RWPE1 (cell line): ENCODE results near the gene NHLH1.

ENCODE experiments used
- CTCF ChIA-PET: fragments of 350-600 bp; sonication (Branson Sonifier 250); formaldehyde crosslinking; extraction: SDS; loops from one replicate; lab custom pipeline; 2021; lab: Yijun Ruan, JAX
- POLR2A ChIA-PET: fragments of 400-600 bp; formaldehyde crosslinking; extraction: SDS; loops from one replicate; lab custom pipeline; 2020; ENCODE audit warnings: antibody characterized with exemption; ENCODE audit not compliant: low non-redundant PET; lab: Yijun Ruan, JAX
- DNase-seq: peaks from one replicate; pipeline ENCODE4 v3.0.0; 2012; ENCODE audit warnings: low spot score
- H3K27ac ChIP-seq: fragments of 450-650 bp; 2 replicates; pipeline ENCODE4 v1.5.1; 2017
- TF ChIP-seq, protein P1 (sequence below): fragments of 450-650 bp; conservative IDR thresholded peaks from 2 replicates; pipeline ENCODE4 v1.5.1; 2017; ENCODE audit warnings: low read depth, mild to moderate bottlenecking

The NHLH1 gene

DNA sequence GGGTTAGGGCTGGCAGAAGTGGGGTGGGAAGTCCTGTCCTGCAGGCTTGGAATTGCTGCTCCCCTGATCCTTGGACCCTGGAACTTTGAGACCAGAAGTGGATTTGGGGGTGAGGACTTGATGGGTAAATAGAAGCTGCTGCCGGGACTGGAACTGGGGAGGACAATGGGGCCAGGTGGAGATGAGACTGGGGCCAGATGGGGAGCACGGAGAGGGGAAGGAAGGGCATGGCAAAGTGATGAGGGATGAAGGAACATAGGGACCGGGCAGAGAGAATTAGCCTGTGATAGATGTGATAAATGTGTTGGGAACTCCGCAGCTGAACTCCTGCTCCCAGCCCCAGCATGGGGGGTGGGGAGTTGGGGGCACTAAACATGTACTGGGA, 637 bp downstream of the NHLH1 start:
- TF ChIP-seq, protein P1, sequence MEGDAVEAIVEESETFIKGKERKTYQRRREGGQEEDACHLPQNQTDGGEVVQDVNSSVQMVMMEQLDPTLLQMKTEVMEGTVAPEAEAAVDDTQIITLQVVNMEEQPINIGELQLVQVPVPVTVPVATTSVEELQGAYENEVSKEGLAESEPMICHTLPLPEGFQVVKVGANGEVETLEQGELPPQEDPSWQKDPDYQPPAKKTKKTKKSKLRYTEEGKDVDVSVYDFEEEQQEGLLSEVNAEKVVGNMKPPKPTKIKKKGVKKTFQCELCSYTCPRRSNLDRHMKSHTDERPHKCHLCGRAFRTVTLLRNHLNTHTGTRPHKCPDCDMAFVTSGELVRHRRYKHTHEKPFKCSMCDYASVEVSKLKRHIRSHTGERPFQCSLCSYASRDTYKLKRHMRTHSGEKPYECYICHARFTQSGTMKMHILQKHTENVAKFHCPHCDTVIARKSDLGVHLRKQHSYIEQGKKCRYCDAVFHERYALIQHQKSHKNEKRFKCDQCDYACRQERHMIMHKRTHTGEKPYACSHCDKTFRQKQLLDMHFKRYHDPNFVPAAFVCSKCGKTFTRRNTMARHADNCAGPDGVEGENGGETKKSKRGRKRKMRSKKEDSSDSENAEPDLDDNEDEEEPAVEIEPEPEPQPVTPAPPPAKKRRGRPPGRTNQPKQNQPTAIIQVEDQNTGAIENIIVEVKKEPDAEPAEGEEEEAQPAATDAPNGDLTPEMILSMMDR, result no peak
- CTCF ChIA-PET, result interaction anchor here (3.0 kb wide), 1 partner anchor 49 kb away, joined by 6 read pairs; no protein-coding TSS in a partner anchor

DNA sequence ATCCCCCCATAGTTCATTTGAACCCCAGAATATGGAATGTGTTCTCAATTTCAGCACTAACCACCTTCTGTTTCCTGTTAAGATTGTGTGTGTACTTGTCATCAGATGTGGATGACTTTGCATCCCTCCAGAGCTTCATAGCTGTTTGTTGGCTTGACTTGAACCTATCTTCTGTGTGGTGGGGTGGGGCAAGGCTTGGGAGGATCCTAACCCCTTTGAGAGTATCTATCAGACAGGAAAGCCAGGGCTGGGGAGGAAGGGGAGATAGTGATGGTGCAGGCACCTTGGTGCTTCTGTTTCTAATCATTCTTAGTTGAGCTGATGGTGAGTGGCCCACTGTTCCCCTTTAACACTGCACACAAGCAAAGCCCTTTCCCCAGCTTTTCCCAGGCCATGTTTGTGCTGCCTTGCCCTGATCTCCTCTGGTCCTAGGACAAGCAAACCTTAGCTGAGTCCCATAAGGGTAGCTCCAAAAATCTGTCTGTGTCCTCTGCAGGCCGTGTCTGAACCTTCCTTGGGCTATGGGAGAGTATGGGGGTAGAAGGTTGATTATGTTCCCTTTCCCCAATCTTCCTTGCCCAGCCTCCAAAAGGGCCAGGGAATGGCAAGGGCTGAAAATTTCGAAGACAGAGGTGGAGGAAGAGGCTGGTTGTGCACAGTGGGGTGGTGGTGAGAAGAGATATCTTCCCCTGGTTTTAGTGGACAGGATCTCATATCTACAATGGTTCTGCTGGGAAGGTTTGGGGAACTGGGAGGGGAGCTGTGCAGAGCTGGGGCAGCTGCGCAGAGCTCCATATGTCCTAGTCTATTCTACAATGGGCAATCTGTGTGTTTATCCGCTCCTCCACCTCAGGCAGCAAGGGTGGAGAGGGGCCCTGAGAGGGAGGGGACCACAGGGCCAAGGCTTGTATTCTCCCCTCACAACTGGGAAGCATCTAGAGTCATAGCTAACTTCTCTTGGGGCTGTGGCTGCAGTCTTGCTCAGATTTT, 1.4 kb downstream of the NHLH1 start:
- TF ChIP-seq, protein P1, result no peak
- no peak overlapping the region for H3K27ac ChIP-seq
- no peak for DNase-seq
- ChIA-PET POLR2A (no interaction called here), CTCF (interaction anchor here (3.0 kb wide), 1 partner anchor 48 kb away, joined by 6 read pairs; no protein-coding TSS in a partner anchor)

More for the DNA sequence above, 637 bp downstream of the NHLH1 start:
- DNase-seq, result no peak
- H3K27ac ChIP-seq, result no peak overlapping the region
- POLR2A ChIA-PET, result no interaction called here

DNA sequence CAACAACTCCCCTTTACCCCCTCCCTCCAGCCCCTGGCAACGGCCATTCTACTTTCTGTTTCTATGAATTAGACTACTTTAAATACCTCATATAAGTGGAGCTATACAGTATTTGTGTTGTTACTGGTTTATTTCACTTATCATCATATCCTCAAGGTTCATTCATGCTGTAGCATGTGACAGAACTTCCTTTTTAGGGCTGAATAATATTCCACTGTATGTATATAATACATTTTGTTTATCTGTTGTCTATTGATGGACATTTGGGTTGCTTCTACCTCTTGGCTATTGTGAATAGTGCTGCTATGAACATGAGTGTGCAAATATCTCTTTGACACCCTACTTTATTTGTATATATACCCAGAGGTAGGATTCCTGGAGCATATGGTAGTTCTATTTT, 2.2 kb downstream of the NHLH1 start:
- ChIA-PET POLR2A (no interaction called here), CTCF (interaction anchor here (3.0 kb wide), 1 partner anchor 48 kb away, joined by 6 read pairs; no protein-coding TSS in a partner anchor)
- no peak for DNase-seq
- H3K27ac ChIP-seq, result no peak overlapping the region
- TF ChIP-seq, protein P1, result no peak

DNA sequence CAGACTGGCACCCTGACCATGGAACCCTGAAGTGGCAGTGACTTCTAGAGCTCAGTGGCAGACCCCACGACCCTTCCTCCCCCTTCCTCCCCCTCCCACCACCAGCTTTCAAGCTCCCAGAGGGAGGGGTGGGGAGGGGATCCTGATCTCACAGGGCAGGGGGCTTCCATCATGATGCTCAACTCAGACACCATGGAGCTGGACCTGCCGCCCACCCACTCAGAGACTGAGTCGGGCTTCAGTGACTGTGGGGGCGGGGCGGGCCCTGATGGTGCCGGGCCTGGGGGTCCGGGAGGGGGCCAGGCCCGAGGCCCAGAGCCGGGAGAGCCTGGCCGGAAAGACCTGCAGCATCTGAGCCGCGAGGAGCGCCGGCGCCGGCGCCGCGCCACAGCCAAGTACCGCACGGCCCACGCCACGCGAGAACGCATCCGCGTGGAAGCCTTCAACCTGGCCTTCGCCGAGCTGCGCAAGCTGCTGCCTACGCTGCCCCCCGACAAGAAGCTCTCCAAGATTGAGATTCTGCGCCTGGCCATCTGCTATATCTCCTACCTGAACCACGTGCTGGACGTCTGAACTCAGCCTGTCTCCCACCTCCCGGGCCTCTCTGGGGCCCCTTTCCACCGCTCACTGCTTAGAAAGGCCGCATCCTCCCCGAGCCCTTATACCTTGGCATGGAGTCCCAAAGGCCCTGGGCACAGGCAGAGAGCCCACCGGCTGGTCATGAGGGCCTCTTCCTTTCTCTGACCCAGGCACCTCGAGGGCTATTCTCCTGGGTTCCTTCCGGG, 3.9 kb downstream of the NHLH1 start:
- no peak for DNase-seq
- H3K27ac ChIP-seq, result no peak overlapping the region
- CTCF ChIA-PET, result interaction anchor here (1.1 to 1.2 kb wide), 2 partner anchors 26 to 80 kb away, joined by 3 read pairs; no protein-coding TSS in a partner anchor
- TF ChIP-seq, protein P1, result no peak
- POLR2A ChIA-PET, result no interaction called here

DNA sequence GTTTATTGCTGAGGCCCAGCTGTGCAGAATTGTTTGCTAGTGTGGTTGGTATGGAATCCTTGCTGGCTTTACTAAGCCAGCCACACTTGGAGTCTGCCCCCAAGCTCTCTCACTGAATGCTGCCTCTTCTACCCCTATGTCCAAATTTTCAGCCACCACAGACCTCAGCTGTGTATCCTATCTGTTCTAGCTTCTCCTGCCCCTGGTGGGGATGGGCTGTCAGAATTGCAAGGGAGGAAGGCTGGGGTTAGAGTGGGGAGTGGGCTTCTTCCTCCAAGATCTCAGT, 4.4 kb downstream of the NHLH1 start:
- DNase-seq, result no peak
- TF ChIP-seq, protein P1, result no peak
- H3K27ac ChIP-seq, result no peak overlapping the region
- POLR2A ChIA-PET, result no interaction called here
- CTCF ChIA-PET, result interaction anchor here (1.1 to 1.2 kb wide), 2 partner anchors 26 to 80 kb away, joined by 3 read pairs; no protein-coding TSS in a partner anchor

DNA sequence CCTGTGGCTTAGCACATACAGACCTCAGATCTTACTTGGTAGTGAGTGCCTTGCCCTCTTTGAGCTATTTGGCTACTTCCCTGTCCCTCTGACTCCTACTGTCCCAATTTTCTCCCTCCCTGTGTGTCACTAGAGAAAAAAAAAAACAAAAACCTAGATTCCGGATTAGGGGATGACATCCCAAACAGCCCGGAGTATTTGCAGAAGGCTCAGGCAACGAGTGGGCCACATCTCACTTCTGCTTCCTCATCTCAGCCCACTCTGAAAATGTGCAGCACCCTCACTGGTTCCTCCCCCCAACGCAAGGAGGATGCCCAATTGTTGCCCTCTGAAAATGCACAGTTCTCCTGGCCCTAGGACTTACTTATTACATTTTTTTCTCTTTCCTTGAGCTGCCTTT, 4.9 kb downstream of the NHLH1 start:
- ChIA-PET CTCF (interaction anchor here (1.1 to 1.2 kb wide), 2 partner anchors 25 to 81 kb away, joined by 3 read pairs; no protein-coding TSS in a partner anchor), POLR2A (no interaction called here)
- H3K27ac ChIP-seq, result no peak overlapping the region
- TF ChIP-seq, protein P1, result no peak
- no peak for DNase-seq
